GM21529 (cell line): Measurements from ENCODE around the gene IFIT5.
A peak's percentile ranks its signal among the peaks of the same experiment; 100 is the strongest.
"Not testable (repeated sequence)": the region's sequence is repeated elsewhere in the genome, so short reads cannot be mapped to it uniquely, and the experiment has no call there.

ENCODE experiments used
- ATAC-seq: cut with Tn5 transposase; IDR thresholded peaks from one replicate; pipeline ENCODE4 v1.9.1; 2021; ENCODE audit not compliant: unreplicated experiment

Gene IFIT5

DNA sequence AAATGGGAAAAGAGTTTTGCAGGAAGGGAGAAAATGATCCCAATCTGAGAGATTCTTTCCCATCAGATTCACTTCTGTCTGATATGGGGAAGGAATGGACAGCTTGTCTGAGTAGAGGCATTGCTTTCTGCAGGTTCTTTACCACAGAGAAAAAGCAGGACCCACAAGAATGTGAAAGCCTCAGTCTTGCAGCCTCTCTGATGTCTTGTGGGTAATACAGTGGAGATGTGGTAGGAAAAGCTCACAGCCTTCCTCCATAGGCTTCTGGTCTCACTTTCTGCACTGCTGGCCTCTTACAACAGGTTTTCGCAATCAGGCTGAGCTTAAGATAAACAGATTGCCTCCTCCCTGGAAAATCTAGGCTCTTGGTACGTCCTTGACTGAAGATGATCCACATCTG lies 21.4 kb upstream of the IFIT5 start:
- ATAC-seq: peak; percentile 44

DNA sequence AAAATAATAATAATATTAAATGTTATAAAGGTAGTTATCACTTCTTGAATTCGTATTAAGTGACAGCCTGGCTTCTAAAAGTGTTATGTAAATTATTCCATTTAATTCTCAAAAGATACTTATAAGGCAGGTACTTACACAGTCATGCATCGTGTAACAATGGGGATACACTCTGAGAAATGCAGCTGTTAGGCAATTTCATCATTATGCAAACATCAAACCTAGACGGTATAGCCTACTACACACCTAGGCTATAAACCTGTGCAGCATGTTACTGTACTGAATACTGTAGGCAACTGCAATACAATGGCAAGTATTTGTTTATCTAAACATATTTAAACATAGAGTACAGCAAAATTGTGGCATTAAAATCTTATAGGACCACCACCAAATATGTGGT lies 20.5 kb upstream of the IFIT5 start:
- ATAC-seq: no peak

DNA sequence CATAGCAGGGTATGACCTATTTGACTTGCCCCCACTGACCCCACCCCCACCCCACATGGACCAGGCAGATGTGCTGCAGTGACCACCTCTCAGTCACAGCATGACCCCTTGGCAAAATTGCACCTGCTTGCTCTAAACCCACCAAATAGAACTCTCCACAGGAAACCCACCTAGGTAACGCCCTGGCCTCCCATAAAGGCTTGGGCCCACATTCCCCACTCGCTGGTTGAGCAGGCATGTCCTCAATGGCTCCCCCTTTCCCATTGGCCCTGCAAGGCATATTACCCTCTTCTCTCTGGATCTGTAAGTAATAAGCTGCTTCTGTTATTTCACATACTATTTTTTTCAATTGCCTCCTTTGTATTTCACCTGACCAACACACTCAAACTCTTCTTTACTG lies 19.2 kb upstream of the IFIT5 start:
- no peak for ATAC-seq

DNA sequence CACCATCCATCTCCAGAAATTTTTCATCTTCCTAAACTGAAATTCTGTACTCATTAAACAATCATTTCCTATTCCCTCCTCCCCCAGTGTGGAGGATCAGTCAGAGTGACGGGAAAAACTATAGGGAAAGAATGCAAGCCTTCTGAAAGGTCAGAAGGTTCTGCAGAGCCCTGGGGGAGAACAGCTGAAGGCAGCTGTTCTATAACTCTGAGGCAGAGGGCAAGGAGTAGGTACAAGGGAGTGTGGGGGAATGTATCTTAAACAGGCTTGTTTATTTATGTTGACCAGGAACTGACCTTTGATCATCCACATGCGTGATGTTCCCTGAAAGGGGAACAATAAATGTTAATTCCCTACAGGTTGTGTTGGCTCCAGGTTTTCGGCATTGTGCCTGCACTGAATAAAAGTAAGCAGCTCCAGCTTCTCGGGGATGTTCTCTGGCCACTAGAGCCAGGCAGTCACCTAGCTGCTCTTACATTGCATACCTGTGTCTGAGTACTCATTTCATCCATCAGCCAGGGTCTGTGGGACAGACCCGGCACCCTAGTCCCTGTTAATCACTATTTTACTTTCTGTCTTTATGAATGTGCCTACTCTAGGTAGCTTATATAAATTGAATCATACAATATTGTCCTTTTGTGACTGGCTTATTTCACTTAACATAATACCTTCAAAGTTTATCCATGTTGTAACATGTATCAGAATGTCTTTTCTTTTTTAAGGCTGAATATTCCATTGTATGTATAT lies 16.2 kb upstream of the IFIT5 start:
- no peak for ATAC-seq

DNA sequence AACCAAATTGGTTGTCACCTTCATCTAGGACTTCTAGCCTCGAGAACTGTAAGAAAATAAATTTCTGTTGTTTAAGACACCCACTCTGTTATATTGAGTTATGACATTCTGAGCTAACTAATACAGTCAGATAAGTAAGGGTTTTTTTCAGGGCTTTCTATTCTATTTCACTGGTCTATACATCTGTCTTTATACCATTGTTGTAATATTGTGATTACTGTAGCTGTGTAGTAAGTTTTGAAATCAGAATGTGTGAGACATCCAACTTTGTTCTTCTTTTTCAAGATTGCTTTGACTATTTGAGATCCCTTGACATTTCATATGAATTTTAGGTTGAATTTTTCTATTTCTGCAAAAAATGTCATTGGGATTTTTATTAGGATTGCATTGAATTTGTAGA lies 14.4 kb upstream of the IFIT5 start:
- no peak for ATAC-seq

DNA sequence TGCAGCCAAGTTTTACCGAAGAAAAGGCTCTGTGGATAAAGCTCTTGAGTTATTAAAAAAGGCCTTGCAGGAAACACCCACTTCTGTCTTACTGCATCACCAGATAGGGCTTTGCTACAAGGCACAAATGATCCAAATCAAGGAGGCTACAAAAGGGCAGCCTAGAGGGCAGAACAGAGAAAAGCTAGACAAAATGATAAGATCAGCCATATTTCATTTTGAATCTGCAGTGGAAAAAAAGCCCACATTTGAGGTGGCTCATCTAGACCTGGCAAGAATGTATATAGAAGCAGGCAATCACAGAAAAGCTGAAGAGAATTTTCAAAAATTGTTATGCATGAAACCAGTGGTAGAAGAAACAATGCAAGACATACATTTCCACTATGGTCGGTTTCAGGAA lies 11.3 kb upstream of the IFIT5 start:
- no peak for ATAC-seq

DNA sequence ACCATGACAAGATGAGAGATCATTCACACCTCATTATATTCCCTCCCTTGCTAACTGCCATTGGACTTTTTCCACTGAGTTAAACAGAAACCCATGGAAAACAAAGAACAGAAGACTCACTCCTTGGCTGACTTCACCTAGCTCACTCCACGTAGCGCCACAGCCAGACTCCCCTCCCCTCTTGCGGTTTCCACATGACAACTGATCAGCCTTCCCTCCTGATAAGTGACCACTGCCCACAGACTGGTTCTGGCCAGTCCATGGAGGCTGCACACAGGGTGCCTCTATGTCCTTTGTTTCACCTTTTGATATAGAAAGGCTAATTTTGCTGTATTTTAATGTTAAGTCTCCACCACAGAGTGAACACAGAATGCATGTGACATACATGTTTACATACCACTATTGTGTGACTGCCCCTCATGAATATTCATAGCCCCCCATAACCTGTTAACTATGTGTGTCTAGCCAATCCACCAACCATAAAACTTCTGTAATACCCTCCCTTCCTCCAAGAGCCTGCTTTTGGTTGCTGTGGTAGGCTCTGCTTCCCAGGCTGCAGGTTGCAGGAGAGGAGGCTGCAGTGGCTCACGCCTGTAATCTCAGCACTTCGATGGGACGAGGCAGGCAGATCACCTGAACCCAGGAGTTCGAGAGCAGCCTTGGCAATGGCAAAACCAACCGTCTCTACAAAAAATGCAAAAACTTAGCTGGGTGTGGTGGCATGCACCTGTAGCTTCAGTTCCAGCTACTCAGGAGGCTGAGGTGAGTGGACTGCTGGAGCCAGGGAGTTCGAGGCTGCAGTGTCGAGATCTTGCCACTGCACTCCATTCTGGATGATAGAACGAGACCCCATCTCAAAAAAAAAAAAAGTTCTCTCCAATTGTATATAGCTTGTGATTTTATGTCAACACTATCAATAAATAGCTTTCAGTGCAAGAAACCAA lies 10.0 kb upstream of the IFIT5 start:
- ATAC-seq: no peak

DNA sequence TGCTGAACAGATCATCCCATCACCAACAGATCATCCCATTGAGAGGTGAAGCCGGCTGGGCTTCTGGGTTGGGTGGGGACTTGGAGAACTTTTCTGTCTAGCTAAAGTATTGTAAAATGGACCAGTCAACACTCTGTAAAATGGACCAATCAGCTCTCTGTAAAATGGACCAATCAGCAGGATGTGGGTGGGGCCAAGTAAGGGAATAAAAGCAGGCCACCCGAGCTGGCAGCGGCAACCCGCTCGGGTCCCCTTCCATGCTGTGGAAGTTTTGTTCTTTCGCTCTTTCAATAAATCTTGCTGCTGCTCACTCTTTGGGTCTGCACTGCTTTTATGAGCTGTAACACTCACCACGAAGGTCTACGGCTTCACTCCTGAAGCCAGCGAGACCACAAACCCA lies 8.2 kb upstream of the IFIT5 start:
- not testable (repeated sequence) for ATAC-seq

DNA sequence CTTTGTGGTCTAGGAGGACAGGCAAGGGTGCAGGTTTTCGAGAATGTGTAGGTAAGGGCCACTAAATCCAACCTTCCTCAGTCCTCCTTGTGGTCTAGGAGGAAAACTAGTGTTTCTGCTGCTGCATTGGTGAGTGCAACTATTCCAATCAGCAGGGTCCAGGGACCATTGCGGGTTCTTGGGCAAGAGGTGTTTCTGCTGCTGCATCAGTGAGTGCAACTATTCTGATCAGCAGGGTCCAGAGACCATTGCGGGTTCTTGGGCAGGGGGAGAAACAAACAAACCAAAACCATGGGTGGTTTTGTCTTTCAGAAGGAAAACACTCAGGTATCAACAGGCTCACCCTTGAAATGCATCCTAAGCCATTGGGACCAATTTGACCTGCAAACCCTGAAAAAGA lies 6.6 kb upstream of the IFIT5 start:
- ATAC-seq: not testable (repeated sequence)

DNA sequence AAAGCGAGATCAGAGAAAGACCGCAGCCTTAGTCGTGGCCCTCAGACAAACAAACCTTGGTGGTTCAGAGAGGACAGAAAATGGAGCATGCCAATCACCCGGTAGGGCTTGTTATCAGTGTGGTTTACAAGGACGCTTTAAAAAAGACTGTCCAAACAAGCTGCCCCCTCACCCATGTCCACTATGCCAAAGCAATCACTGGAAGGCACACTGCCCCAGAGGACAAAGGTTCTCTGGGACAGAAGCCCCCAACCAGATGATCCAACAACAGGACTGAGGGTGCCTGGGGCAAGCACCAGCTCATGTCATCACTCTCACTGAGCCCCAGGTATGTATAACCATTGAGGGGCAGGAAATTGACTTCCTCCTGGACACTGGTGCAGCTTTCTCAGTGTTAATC lies 5.1 kb upstream of the IFIT5 start:
- ATAC-seq: not testable (repeated sequence)

DNA sequence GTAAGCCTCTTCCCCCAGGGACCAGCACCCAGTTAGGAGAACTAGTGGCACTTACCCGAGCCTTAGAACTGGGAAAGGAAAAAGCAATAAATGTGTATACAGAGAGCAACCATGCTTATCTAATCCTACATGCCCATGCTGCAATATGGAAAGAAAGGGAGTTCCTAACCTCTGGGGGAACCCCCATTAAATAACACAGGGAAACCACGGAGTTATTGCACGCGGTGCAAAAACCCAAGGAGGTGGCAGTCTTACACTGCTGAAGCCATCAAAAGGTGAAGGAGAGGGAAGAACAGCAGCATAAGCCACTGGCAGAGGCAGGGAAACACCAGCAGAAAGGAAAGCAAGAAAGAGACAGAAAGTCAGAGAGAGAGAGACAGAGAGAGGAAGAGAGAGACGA lies 3.8 kb upstream of the IFIT5 start:
- not testable (repeated sequence) for ATAC-seq

DNA sequence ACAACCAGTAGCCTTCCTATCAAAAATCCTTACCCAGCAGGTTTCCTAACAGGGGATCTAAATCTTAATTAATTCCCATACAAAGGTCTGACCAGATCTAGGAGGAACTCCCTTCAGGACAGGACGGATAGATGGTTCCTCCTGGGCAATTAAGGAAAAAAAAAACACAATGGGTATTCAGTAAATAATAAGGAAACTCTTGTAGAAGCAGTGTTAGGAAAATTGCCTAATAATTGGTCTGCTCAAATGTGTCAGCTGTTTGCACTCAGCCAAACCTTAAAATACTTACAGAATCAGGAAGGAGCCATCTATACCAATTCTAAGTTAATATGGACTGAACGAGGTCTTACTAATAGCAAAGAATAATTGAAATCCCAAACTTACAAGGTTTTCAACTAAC lies 3.2 kb upstream of the IFIT5 start:
- not testable (repeated sequence) for ATAC-seq

DNA sequence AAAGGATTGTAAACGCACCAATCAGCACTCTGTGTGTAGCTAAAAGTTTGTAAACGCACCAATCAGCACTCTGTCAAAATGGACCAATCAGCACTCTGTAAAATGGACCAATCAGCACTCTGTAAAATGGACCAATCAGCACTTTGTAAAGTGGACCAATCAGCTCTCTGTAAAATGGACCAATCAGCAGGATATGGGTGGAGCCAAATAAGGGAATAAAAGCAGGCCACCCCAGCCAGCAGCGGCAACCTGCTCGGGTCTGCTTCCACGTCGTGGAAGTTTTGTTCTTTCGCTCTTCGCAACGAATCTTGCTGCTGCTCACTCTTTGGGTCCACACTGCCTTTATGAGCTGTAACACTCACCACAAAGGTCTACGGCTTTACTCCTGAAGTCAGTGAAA lies 2.1 kb upstream of the IFIT5 start:
- not testable (repeated sequence) for ATAC-seq

DNA sequence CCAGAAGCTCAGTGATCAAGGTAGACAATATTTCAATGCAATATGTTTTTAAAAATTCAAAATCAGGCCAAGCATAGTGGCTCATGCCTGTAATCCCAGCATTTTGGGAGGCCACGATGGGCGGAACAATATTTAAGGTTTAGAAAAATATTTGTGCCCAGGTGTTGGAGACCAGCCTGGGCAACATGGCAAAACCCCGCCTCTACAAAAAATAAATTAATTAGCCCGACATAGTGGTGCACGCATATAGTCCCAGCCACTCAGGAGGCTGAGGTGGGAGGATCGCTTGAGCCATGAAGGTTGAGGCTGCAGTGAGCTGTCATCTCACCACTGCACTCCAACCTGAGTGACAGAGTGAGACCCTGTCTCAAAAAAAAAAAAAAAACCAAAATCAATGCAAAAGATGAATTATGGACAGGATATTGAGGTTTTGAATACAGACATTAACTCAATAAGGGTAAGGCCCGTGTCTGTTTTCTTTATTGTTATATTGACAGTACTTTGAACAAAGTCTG lies 913 bp upstream of the IFIT5 start:
- ATAC-seq: no peak

DNA sequence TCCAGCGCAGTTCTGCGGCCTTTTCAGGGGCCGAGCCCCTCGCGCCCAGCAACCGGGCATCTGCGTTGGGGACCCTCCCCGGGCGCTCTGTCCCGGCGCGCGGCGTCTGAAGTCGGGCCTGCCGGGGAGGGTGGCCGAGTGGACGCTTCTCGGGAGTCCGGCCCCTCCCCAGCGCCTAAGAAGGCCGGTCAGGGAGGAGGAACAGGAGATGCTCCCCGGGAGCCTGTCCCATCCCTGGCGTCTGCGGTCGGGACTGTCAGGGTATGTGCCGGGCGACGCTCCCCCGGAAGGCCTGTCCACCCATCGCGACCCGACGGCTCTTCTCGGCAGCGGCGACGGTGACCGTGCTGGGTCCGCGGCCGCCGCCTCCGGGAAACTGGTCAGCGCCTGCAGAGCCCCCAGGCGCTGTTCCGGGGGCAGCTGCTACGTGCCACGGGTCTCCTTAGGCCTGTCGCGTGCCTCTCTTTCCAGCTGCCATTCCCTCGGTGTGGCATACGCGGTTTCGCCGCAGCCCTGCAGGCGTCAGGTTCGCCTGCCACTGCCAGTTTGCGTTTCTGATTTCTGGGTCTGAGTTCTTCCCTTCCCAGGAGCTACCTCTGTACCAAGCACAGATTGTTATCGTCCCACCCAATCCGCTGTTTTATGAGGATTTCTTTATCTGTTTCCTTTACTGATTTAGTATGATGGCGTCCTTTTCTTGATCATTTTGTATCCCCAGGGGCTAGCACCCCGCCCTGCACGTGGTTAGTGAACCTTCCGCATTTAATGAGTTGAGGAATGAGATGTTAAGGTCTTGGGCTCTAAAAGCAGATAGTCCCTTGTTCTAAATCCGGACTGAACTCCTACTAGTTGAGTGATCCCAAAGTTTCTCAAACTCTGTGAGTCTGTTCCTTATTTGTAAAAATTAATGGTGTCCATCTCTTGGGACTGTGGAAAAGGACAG lies 782 bp downstream of the IFIT5 start:
- peak; percentile 43 for ATAC-seq

DNA sequence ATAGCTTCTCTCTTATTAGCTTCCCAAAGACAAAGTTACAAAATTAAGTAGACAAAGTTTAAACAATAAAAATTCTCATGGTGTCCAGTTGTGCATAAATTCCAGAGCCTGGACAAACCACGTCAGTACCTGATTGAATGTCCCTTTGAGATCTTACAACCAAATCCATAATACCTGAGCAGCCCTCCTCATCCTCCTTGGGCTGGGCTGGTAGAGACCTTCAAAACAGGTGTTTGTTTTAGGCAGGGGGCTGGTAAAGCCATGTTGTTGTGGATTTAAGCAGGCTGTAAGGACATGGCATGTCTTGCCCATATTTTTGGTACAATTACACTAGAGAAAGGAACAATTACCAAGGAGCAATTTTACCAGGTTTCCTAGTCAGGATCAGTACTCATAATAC lies 2.1 kb downstream of the IFIT5 start:
- no peak for ATAC-seq

DNA sequence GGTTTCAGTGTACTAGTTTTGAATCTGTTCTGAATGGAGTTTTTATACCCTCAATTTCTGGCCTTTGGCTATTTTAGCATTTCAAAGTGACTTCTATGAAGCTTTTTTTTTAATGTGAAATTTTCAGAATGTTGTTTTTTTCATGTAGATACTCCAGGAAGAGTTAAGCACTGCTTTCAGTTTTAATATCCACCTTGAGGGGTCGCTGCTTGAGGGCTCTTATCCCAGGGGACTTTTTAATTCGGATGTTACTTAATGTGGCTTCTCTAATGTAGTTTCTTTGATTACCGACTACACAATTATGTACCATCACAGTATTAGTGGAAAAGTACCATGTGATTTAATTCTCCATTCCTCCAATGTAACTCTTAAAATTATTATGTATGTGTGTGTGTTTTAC lies 5.2 kb downstream of the IFIT5 start:
- no peak for ATAC-seq

DNA sequence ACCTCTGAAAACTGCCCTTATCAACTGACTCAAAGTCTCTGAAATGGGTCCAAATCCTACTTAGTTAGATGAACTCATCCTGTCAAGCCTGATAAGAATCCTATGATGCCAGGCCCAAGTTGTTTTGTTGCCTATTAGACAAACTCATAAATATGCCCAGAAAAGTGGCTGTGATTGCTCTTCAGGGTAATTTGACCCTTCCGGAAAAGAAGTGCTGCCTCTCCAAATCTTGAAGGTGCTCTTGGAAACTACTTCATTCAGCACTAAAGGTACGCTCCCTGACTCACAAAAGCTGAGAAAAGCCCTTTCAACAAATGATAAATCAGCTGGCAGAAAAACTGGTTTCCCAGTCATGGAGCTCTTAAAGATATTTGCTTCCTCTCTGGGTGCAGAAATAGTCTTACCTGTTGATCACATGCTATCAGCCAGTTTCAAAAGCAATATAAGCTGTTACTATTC lies 6.7 kb downstream of the IFIT5 start:
- ATAC-seq: no peak

DNA sequence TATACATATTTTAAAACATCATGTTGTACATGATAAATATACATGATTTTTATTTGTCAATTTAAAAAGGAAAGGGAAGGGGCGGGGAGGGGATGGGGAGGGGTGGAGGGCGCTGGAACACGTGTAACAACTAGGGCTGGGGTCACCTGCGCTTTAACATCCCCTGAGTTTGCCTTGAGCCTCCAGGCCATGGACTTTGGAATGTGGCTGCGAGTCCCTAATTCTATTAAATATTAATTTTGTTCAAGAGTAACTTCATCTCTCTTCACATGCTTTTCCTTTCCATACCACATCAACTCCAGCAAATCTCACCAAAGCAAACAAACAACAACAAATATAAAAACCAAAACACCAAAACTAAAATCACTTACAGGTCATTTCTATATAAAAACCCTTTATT lies 10.6 kb downstream of the IFIT5 start:
- ATAC-seq: no peak

DNA sequence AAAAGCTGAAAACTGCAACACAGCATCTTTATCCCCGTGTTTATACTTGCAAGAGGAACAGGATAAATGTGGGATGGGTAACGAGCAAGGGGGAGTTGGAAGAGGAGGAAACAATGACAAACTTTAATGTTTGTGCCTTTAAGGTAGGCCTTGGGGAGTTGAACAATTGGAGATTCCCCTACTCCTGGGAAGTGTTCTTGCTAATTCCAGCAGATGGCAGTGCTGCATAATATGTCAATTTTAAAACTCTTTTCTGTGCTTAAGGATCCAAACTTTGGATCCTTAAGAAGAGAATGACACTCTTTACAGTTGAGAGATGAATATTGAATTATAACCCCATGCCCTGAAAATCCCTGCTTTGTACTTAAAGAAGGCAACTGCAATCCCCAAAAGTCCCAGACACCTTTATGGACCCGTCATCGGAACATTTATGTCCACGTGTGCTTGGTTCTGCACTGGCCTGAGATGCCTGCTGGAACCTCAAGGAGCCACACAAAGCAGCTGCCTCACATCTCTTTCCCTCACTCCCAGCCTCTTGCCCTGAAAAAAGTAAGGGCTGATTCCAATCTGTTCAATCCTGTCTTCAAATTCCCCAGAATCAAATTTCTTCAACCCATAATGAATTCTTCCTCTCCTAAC lies 12.0 kb downstream of the IFIT5 start:
- peak; percentile 71 for ATAC-seq
